Muscle layer of duodenum (tissue), 2 donors: Measurements from ENCODE around the gene CCDC70.
"Not testable (repeated sequence)": the region's sequence is repeated elsewhere in the genome, so short reads cannot be mapped to it uniquely, and the experiment has no call there.

ENCODE experiments used
- H3K27ac ChIP-seq: one replicate; pipeline ENCODE4 v1.7.0; 2013; ENCODE audit warnings: mild to moderate bottlenecking, low read length
- H3K27me3 ChIP-seq: one replicate; pipeline ENCODE4 v1.7.0; 2013; ENCODE audit warnings: low read depth, mild to moderate bottlenecking, control low read depth, low read length
- H3K36me3 ChIP-seq, 2 donors: one replicate each; pipeline ENCODE4 v1.7.0; 2013; ENCODE audit warnings: low read length in 2 of 2, control low read depth in 1 of 2, mild to moderate bottlenecking in 1 of 2; ENCODE audit not compliant: insufficient read depth in 2 of 2, control insufficient read depth in 1 of 2
- H3K4me1 ChIP-seq, 2 donors: one replicate each; pipeline ENCODE4 v1.7.0; 2013; ENCODE audit warnings: low read length in 2 of 2, mild to moderate bottlenecking in 2 of 2, control low read depth in 1 of 2, moderate library complexity in 1 of 2; ENCODE audit not compliant: insufficient read depth in 2 of 2, control insufficient read depth in 1 of 2
- H3K4me3 ChIP-seq, 2 donors: one replicate each; pipeline ENCODE4 v1.7.0; 2013; ENCODE audit warnings: low read length in 2 of 2, low read depth in 1 of 2, mild to moderate bottlenecking in 1 of 2
- H3K9me3 ChIP-seq, 2 donors: one replicate each; pipeline ENCODE4 v1.7.0; 2013; ENCODE audit warnings: low read length in 2 of 2, control low read depth in 1 of 2, mild to moderate bottlenecking in 1 of 2; ENCODE audit not compliant: control insufficient read depth in 1 of 2
- donor health status: healthy.

Gene CCDC70

GRCh38 chr13:51821606-51822005 lies 40.2 kb upstream of the CCDC70 start:
- Histone ChIP-seq H3K27ac (no peak overlapping the region), H3K36me3 (no peaks in the 10 kb centered on the region), H3K9me3 (no peaks in the 10 kb centered on the region), H3K4me1 (peaks cover 7 to 25% of the 10 kb centered on the region in 2 donors), H3K27me3 (no peaks in the 10 kb centered on the region), H3K4me3 (no peak overlapping the region)

GRCh38 chr13:51822106-51822815 lies 39.5 kb upstream of the CCDC70 start:
- Histone ChIP-seq H3K4me3 (no peak overlapping the region), H3K36me3 (no peaks in the 10 kb centered on the region), H3K27me3 (no peaks in the 10 kb centered on the region), H3K9me3 (no peaks in the 10 kb centered on the region), H3K4me1 (peaks cover 7 to 31% of the 10 kb centered on the region in 2 donors), H3K27ac (no peak overlapping the region)

GRCh38 chr13:51823359-51823758 lies 38.4 kb upstream of the CCDC70 start:
- no peaks in the 10 kb centered on the region for H3K27me3 ChIP-seq
- no peak overlapping the region for H3K4me3 ChIP-seq
- H3K9me3 ChIP-seq, result no peaks in the 10 kb centered on the region
- H3K36me3 ChIP-seq, result no peaks in the 10 kb centered on the region
- peaks cover 7 to 31% of the 10 kb centered on the region in 2 donors for H3K4me1 ChIP-seq
- H3K27ac ChIP-seq, result no peak overlapping the region

GRCh38 chr13:51823863-51824262 lies 37.9 kb upstream of the CCDC70 start:
- no peak overlapping the region for H3K4me3 ChIP-seq
- peaks cover 7 to 28% of the 10 kb centered on the region in 2 donors for H3K4me1 ChIP-seq
- no peak overlapping the region for H3K27ac ChIP-seq

GRCh38 chr13:51824712-51825111 lies 37.1 kb upstream of the CCDC70 start:
- H3K4me1 ChIP-seq, result peaks cover 4 to 20% of the 10 kb centered on the region in 2 donors
- H3K27me3 ChIP-seq, H3K9me3 ChIP-seq, H3K27ac ChIP-seq, H3K4me3 ChIP-seq, H3K36me3 ChIP-seq: not testable (repeated sequence)

More at GRCh38 chr13:51823863-51824262, 37.9 kb upstream of the CCDC70 start:
- no peaks in the 10 kb centered on the region for H3K9me3 ChIP-seq
- H3K36me3 ChIP-seq, result no peaks in the 10 kb centered on the region
- no peaks in the 10 kb centered on the region for H3K27me3 ChIP-seq

- H3K27me3 ChIP-seq, result no peaks in the 10 kb centered on the region
- no peaks in the 10 kb centered on the region for H3K9me3 ChIP-seq
- no peaks in the 10 kb centered on the region for H3K36me3 ChIP-seq
- H3K4me1 ChIP-seq, result peaks cover 4 to 20% of the 10 kb centered on the region in 2 donors
- H3K27ac ChIP-seq, result no peak overlapping the region
- no peak overlapping the region for H3K4me3 ChIP-seq
These were observed 36.6 kb upstream of the CCDC70 start for GRCh38 chr13:51825165-51825592.

GRCh38 chr13:51825681-51826254 lies 36.0 kb upstream of the CCDC70 start:
- H3K36me3 ChIP-seq, result no peaks in the 10 kb centered on the region
- no peaks in the 10 kb centered on the region for H3K27me3 ChIP-seq
- H3K4me1 ChIP-seq, result peaks cover 4 to 20% of the 10 kb centered on the region in 2 donors
- no peak overlapping the region for H3K4me3 ChIP-seq
- H3K27ac ChIP-seq, result no peak overlapping the region
- no peaks in the 10 kb centered on the region for H3K9me3 ChIP-seq

- Histone ChIP-seq H3K9me3 (no peaks in the 10 kb centered on the region), H3K36me3 (no peaks in the 10 kb centered on the region), H3K27me3 (no peaks in the 10 kb centered on the region), H3K27ac (no peak overlapping the region), H3K4me1 (peaks cover 4 to 20% of the 10 kb centered on the region in 2 donors), H3K4me3 (no peak overlapping the region)
These were observed 35.2 kb upstream of the CCDC70 start for GRCh38 chr13:51826606-51827005.

GRCh38 chr13:51827254-51827653 lies 34.5 kb upstream of the CCDC70 start:
- no peaks in the 10 kb centered on the region for H3K27me3 ChIP-seq
- no peaks in the 10 kb centered on the region for H3K36me3 ChIP-seq
- H3K4me1 ChIP-seq, result peaks cover 4 to 23% of the 10 kb centered on the region in 2 donors
- H3K9me3 ChIP-seq, result no peaks in the 10 kb centered on the region
- no peak overlapping the region for H3K4me3 ChIP-seq
- no peak overlapping the region for H3K27ac ChIP-seq

GRCh38 chr13:51828730-51829567 lies 32.8 kb upstream of the CCDC70 start:
- H3K27ac ChIP-seq, result no peak overlapping the region
- no peak overlapping the region for H3K4me3 ChIP-seq
- H3K4me1 ChIP-seq, result peaks cover 4 to 24% of the 10 kb centered on the region in 2 donors
- H3K27me3 ChIP-seq, result no peaks in the 10 kb centered on the region
- H3K36me3 ChIP-seq, result no peaks in the 10 kb centered on the region
- H3K9me3 ChIP-seq, result no peaks in the 10 kb centered on the region

GRCh38 chr13:51829568-51829899 lies 32.2 kb upstream of the CCDC70 start:
- Histone ChIP-seq H3K36me3 (no peaks in the 10 kb centered on the region), H3K27ac (no peak overlapping the region), H3K4me1 (peaks cover 4 to 24% of the 10 kb centered on the region in 2 donors), H3K4me3 (no peak overlapping the region), H3K9me3 (no peaks in the 10 kb centered on the region), H3K27me3 (no peaks in the 10 kb centered on the region)
